NCI-H128 (cell line): ENCODE results near the gene RSPH1.

Experiments
- DNase-seq: peaks from one replicate; lab custom pipeline; 2025; ENCODE audit not compliant: unreplicated experiment; lab: John Stamatoyannopoulos, UW

RSPH1 gene

DNA sequence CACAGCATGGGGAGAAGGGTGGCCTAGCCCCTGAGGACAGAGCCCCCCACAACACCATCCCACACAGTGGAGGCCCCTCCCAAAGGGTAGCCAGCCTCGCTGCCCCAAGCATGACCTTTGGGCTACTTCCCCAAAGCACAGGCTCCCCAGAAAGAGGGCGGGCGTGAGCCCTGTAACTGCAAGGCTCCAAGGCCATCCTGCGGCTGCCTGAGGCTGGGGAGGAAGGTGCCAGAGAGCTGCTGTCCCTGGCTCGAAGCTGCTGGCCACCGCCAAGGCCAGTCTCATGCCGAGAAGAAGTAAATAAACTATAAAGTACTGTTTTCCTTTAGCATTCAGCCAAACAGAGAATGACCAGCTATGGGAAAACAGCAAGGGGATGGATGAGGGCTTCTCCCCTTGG, 64.8 kb downstream of the RSPH1 start:
- DNase-seq, result no peak

DNA sequence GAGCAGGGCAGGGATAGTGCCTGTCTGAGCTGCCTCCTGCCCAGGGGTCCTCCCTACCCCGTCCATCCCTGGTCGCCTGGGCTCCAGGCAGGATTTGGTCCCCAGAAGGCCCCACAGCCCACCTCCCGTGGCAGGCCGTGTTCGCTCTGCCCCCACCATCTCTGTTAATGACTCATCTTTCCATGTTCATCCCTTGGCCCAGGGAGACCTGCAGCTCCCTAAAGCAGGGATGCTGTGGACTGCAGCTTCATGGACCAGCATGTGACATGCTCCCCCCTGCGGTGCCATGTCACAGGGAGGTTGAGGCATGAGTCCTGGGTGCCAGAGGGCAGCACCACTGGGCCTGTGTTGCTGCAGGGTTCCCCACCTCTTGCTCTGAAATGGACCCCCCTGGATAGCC, 65.5 kb downstream of the RSPH1 start:
- no peak for DNase-seq

DNA sequence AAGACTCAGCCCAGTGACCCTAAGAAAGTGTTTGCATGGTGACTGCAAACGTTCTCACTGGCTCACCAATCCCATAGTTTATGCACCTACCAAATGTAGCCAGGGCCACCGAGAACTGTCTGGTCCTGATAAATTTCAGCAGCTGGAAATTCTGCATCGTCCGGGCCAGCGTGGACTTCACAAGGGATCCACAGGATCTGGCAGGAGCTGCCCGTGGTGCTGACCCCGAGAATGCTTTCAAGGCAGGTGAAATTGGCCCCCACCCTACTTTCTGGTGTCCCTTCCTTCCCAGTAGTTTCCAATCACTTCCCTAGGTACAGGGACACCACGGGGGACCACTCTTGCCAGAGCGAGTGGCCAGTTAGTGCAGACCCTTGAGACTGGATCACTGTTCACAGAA, 66.2 kb downstream of the RSPH1 start:
- DNase-seq, result no peak

DNA sequence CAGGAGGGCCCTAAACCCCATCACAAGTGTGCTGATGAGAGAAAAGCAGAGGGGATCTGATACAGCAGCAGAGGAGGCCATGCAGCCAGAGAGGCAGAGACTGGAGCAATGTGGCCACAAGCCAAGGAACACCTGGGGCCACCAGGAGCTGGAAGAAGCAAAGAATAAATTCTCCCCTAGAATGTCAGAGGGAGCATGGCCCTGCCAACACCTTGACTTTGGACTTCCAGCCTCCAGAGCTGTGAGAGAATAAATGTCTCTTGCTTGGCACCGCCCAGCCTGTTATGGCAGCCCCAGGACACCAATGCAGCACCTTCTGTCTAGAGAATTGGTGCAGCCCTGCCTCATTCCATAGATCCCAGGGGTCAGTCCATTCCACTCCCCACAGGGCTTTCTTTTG, 67.0 kb downstream of the RSPH1 start:
- DNase-seq, result no peak

DNA sequence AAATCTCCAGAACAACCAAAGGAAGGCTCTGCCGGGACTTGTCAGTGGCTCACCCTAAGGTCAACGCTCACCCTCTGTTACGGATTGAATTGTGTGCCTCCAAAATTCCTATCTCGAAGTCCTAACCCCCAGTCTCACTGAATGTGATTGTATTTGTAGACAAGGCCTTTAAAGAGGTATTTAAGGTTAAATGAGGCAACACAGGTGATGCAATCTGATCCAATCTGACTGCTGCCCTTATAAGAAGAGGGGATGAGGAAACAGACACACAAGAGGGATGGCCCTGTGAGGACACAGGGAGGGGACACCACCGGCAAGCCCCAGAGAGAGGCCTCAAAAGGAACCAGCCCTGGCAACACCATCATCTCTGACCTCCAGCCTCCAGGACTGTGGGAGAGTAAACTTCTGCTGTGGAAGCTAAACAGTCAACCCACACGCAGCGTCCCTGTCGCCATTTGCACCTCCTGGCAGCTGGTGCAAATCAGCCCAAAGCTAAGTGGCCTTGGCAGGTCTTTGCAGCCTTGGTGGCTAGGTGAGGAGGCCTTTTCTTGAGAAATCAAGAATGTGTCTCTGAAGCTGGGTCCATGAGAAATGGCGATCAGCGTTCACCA, 68.1 kb downstream of the RSPH1 start:
- no peak for DNase-seq

DNA sequence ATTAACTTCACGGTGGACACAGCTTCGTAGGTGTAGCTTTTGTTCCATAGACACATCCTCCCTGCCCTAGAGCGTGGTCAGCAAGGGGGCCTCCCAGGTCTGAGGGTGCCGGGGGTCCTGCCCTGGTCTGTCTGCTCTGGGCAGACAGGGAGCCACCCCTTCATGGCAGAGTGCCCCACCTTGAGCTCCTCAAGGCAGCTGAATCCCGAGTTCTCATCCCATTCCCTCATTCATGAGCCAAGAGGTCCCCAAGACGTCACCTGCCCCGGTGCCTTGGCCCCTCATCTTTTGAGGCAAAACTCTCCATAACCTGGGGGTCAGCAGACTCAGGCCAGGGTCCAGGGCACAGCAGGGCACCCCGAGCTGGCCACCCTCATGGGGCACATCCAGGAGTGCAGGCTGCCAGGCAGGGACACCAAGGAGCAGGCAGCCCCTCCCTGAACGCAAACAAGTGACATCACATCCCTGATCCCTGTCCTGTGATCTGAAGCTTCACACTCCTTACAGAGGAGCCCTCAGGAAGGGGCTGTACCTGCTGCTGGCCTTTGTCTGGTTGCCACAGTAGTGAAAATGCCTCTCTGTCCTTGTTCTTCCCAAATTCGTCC, 69.0 kb downstream of the RSPH1 start:
- DNase-seq, result no peak

DNA sequence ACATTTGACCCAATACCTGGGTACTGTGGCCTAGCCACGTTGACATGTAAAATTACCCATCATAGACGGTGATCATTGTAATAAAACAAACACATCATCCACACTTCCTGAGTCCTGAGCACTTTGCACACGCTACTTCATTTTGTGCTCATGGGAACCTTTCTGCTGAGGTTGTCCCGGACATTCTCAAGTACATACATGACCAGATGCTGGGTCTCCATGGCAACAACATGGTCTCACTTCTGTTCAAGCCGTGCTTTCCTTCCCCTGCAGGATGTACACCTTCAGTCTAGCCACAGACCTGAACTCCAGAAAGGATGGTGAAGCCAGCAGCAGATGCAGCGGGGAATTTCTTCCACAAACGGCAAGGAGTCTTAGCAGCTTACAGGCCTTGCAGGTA, 69.6 kb downstream of the RSPH1 start:
- no peak for DNase-seq

DNA sequence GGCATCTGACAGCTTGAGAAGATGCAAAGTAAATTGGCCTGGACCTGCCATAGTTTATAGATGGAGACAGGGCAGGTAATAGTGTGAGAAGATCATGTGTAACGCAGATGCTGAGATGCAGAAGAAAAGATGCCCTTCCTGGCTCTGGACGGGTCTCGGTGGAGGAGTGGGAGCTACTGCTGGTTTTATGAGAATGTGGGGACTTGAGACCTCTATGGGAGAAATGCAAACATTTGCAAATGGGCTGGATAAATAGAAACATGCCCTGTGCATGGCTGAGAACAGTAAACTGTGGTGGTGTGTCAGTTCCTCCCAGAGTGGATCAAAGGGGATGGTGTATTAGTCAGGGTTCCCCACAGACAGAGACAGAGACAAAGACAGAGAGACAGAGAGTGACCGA, 70.4 kb downstream of the RSPH1 start:
- no peak for DNase-seq

DNA sequence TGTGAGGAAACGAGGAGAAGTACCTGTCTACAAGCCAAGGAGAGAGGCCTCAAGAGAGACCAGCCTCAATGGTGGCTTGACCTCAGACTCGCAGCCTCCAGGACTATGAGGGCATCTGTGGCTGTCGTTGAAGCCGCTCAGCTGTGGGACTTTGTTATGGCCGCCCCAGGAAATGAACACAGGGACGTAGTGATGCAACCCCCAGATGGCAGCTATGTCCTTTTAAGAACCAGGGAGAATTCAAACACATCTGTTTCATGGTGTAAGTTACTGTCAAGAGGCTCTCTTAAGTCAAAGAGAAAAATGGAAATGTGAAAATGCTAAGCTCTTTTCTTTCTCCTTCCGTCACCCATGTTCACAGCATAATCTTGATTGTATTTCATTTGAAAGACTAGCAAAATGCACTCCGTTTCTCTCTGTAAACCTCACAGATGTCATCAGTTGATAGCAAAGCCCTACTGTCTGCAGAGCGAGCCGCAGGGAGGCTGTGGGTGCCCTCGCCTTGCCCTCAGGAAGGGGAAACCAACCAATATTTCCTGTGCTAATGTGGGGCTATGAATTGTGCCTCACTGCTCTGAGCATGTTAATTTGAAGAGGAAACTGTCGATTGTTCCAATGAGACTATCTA, 71.0 kb downstream of the RSPH1 start:
- DNase-seq, result no peak

DNA sequence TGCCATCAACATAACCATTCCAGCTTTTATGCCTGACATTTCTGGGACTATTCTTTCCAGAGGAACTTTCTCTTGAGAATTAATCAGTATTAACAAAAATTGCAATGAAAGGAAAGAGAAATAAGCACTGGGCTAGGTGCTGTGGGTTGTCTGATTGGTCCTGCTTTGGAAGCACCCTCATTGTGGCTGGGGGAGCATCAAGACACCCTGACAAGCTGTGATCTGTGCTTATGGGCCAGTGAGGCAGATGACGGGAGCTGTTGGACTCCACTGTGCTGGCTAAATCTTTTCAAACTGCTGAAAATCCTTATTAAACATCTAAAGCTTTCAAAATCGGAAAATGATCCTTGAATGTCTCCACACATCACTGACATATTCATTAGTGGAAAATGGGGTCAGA, 72.3 kb downstream of the RSPH1 start:
- no peak for DNase-seq

DNA sequence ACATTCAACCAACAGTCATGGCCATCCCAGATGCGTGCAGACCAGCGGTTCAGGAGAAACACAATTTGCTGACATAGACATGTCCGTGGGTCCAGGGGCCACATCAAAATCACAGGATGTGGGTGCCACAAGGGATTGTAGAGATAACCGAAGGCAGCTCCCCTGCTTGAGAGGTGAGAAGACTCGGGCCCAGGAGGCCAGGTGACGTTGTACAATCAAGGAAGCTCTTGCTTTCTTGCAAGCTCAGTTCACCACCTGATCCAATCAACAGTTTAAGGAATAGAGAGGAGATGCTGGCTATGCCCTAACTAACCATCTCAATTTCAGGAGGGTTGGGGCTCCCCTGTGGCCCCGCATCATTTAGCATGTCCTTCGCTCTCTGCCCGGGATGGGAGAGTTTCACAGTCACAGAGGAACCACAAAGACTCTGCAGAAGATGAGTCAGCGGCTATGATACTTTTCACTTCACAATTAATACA, 72.8 kb downstream of the RSPH1 start:
- DNase-seq, result no peak
